Brain pericyte (primary cell): Measurements from ENCODE around the gene NEURL1.

Experiments
- DNase-seq: peaks from one replicate; pipeline ENCODE4 v3.0.0-alpha.2; 2012; ENCODE audit warnings: low read depth, low spot score

The NEURL1 gene

DNA sequence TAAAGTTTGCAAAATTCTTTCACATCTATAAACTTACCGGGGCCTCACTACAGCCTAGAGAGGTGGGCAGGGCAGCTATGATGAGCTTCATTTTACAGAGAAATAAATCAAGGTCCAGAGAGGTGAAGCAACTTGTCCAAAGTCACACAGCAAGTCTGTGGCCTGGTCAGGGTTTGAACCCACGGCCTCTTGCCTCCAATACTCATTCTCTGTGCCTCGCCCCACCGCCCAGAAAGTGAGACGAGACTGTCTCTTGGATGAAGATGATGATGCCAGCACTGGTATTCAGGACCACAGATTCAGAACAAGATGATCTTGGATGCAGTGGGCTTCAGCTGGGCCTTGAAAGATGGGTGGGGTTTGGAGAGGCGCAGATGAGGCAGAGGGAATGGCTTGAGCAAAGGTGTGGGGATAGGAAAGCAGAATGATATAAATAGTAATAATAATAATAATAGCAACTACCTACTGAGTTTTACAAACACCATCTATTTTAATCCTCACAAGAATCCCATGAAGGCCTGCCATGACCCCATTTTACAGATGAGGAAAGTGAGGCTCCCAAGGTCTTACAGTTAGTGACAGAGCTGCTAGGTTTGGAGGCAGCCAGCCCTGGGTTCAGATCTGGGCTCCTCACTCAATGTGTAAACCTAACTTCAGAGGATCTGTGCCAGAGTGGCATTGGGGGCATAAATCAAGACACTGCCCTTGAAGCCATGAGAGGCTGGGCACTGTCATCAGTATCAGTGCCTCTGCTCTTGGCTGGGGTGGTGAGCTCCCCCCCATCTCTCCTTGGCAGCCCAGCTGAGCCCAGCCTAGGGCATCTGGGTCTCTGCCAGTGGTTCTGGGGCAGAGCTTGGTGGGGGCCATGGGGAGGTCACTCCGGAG, 70.0 kb downstream of the NEURL1 start:
- no peak for DNase-seq

DNA sequence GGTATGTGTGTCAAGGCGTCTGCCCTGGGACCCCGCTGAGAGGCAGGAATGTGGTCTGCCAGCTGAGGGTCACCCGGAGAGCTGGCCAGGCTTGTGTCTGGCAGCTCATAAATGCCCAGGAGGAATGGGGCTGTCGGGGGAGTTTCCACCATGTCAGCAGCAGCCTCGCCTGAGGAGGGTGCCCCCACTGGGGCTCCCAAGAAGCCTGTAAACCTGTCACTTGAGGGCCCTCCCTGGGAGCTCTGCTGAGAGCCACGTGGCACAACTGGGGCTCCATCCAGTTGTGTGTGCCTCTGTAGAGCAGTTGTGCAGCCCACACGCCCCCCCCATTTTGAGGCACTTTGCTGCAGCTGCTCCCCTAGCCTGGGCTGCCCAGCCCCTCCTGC, 70.6 kb downstream of the NEURL1 start:
- no peak for DNase-seq

DNA sequence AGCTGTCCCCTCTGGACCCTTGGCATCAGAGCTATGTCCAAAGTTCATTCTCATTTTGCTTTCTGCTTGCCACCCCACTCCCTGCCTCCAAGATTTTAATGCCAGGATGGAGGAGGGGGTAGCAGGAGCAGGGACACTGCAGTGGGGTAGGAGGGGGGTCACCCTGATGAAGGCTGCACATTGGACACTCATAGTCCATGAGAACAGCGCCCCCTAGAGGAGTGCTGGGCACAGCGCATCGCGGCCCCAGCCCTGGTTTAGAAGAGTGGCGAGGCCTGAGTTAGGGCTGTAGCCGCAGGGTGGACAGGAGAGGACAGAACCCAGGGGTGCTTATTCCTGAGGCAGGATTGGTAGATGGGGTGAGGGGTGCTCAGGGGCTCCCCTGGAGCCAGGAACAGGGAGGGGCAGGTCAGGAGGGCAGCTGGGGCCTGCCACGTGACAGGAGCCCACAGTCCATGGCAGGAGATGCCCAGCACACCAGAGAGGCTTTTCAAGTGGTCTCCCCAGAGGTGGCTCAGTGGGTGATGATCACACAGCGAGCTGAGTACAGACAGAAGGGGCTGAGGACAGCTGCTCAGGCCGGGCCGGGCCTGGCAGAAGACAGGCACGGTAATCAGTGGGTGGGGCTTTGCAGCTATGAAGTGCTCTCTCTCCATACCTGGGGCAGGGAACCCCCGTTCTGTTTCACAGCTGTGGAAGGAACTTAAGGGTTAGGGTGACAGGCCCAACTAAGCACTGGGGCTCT, 71.4 kb downstream of the NEURL1 start:
- DNase-seq: no peak

DNA sequence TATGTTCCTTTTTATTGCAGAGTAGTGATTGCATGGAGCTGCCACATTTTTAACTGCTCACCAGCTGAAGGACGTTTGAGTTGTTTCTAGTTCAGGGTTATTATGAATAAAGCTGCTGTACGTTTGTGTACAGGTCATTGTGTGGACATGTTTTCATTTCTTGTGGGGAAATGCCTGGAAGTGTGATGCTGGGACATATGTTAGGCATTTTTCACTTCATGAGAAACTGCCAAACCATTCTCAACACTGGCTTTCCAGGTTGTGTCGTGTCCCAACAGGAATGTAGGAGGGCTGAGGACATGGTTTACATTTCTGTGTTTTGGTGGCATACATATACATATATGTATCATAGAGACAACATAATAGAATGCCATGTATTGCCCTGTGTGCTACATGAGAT, 73.0 kb downstream of the NEURL1 start:
- no peak for DNase-seq

DNA sequence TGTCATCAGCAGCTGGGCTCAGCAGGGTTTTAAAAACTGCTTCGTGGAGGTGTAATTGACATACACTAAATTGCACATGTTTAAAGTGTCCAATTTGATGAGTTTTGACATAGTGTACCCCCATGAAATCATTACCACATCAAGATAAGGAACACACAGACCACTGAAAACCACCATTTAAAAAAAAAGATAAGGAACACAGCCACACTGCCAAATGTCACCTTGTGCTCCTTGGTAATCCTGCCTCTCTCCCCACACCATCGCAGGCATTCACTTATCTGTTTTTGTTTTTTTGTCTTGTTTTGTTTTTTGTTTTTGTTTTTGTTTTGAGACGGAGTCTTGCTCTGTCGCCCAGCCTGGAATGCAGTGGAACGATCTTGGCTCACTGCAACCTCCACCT, 75.0 kb downstream of the NEURL1 start:
- no peak for DNase-seq

DNA sequence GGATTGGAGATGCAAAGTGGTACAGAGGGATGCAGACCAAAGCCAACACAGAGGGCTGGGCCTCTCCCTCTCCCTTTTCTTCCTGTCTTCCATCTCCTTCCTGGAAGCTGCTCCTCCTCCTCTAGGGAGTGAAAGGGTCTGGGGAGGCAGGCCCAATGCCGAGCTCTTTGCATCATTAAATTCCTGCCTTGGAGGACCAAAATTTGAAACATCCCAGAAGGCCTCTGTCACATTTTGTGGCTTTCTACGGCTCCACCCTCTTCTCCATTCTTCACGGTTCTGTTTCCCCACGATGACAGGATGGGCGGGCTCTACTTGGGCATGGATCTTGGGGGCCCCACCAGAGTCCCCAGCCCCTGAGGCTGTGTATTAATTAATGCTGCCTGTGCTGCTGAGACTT, 76.4 kb downstream of the NEURL1 start:
- no peak for DNase-seq

DNA sequence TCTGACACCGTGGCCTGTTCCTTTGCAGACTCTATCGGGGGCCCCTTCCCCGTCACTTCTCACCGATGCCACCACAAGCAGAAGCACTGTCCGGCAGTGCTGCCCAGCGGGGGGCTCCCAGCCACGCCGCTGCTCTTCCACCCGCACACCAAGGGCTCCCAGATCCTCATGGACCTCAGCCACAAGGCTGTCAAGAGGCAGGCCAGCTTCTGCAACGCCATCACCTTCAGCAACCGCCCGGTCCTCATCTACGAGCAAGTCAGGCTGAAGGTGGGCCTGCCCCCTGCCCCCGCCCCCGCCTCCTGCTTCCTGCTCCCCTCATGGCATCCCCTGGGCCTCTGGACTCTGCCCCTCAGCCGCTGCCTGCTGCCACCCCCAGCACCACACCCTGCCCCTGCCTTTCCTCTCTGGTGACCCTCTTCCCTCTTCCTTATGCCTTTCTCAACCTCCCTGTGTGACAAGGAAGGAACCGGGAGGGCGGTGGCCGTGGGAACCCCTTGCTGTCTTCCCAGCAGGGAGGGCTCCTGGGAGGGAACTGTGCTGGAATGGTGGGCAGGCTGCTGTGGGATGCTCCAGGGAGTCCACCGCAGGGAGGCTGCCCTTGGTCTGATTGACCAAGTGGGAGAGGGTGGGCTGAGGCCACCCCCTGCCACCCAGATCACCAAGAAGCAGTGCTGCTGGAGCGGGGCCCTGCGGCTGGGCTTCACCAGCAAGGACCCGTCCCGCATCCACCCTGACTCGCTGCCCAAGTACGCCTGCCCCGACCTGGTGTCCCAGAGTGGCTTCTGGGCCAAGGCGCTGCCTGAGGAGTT, 77.5 kb downstream of the NEURL1 start:
- no peak for DNase-seq

DNA sequence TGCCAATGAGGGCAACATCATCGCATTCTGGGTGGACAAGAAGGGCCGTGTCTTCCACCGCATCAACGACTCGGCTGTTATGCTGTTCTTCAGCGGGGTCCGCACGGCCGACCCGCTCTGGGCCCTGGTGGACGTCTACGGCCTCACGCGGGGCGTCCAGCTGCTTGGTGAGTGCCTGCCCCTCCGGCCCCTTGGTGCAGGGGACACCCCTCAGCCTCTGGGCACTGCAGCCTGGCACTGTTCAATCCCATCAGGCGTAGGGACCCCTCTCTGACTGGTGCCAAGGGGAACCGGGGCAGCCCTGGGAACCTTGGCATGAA, 78.1 kb downstream of the NEURL1 start:
- DNase-seq: no peak

DNA sequence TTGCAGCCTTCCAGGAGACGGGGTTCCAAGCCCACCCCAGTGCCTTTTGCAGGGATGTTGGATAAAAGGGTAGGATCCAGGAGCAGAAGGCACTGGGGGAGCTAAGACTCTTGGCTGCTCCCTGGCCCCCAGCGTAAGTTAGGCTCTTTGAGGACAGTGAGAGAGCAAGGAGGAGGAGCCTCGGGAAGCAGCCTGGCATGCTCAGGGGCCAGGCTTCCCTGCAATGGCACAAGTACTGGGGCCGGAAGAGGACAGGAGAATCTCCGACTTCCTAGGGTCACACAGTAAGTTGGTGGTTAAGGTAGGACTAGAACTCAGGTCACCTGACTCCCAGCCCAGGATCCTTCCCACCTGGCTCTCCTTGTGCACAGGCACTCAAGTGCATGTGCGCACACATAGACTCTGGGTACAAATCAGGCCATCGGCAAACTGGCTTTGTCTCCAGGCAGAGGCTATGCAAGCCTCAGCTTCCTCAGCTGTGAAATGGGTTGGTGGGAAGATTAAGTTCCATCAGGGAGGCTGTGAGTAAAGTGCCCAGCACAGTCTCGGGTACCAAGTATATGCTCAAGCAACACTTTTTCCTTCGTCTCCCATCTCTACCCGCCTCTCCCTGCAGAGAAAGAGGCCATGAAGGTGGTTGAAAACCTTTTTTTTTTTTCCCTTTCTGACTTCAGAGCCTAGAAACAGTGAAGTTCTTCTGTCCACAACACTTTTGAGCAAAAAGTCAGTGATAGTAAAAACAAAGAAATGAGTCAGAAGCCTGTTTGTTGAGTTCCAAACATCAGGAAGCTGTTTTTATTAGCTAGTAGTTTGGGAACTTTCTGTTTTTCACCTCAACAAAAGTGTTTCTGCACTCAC, 79.1 kb downstream of the NEURL1 start:
- DNase-seq: no peak

DNA sequence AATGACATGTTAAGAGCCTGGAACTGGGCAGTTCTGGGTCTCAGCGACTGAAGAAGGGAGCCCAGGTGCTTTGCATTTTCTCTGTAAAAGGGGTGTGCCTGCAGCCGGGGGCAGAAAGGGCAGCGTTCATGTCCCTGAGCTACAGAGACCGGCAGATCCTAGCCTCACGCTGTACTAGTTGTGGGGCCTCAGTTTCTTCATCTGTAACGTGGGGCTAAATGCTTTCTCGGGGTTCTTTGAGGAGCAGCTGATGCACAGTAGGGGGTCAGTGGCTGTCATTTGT, 79.6 kb downstream of the NEURL1 start:
- DNase-seq: no peak

DNA sequence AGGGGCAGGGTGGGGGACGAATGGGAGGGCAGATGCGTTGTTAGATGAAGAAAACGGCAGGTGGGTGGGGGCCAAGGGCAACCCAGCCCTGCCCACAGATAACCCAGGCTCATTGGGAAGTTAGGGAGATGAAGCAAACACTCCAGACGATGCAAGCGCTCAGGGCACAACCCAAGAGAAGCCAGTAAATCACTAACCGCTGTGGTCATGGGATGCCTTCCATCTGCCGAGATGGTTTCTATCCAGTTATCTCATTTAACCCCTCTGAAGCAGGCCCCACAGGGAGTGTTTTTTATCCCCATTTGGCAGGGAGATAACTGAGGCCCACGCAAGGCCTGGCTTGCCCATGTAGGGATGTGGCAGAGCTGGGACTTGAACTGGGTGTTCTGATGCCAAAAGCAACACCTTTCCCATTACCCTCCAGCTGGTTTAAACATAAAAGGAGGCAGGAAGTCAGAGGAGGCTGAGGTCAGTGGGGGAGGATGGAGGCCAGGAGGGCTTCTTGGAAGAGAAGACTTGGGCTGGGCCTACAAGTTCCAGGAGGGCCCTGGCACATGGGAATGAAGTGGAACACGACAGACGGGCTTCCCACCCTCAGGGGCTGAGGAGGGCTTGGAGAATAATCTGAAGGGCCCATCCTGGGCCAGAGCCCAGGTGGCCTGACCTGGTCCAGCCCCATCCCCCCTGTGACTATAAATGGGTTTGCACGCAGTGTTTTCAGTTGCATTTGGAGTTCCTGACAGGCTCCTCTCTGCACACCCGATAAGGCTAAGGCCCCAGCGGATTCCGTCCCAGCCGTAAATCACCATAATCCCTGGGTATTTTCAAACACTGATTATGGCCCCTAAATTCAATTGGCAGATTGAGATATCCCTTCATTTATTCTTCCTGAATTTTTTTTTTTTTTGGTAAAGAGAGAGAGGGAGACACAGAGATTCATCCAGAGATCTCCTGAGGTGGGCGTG, 80.9 kb downstream of the NEURL1 start:
- DNase-seq: no peak

DNA sequence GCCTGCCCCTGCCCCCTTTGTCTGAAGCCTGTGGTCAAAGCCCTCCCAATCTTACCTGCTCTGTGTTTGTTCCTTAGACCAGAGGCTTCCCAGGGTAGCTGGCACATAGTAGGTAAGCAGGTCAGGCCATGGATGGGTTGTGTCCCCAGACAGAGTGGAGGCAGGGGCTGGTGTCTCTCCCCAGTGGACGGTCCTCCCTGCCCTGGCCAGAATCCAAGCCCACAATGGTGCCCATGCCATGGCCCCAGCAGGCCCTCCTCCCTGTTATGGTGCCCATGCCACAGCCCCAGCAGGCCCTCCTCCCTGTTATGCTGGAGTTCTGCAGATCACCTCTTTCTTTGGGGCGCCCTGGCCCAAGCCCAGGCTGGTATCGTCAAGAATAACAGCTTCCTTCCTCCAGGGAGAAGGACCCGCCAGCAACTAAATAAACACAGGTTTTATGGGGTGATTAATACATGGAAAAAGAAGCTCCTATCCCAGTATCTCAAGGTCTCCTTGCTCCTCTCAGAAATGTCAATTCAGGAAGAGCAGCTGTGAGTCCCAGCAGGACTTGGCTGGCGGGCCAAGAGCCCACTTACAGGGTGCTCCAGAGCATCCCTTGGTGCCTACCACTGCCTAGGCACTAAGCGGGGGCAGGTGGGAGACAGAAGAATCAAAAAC, 82.0 kb downstream of the NEURL1 start:
- DNase-seq: no peak

DNA sequence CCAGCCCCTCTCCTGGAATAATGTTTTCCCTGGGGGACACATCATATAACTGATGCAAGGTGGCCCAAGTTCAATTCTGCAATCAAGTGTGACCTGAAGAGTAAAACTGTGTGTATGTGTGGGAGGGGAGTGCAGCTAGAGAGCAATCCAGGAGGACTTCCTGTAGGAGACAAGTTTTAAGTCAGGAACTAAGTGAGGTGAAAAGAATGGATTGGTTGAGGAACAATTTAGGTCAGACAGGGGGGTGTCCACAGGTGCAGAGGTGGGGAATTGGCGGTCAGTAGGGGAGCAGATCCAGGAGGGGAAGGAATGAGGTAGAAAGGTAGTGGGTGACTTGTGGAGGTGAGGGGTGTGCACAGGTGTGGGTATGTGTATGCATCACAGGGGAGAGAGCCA, 82.6 kb downstream of the NEURL1 start:
- no peak for DNase-seq

DNA sequence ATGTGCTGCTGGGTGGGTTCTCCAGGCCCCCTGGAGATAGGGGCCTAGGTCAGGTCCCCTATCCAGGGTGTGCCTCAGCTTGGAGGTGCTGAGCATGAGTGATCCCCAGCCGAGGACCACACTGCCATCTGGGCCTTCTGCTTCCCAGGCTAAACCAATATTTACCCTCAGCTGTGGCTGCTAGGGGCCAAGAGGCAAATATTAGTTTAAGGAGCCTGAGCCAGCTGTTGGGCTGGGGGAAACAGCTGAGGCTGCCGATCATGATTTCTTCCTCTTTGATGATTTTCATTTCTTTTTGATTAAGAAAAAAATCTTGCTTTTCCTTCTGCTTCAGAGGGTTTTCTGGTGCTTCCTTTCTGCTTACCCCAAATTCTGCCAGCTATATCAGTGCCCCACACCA, 83.4 kb downstream of the NEURL1 start:
- DNase-seq: no peak

DNA sequence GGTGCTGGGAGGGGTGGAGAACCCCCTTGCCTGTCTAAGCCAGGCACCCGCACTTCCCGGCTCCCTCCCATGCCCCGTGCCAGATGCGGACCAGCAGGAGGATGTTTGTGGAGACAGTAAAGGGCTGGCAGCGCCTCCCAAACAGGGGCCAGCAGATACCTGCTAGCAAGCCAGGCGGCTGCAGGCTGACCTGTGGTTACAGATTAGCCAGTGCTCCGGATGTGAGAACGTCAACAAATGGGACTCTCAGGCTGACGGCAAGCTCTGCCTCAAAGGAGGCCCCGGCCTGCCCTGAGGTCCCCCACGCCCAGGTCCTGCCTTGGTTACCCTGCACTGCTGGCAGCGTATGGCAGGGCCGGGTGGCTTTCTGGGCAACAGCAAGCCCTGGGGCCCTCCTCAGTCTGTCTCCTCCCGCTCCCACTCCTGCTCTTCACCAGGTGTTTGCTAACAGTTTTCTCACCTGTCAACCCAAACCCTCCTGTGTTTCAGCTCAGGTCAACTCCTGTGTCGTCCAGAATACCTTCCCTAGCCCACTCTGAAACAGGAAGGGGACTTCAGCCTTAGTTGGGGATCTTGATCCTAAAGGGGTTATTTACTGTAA, 85.4 kb downstream of the NEURL1 start:
- DNase-seq: no peak

DNA sequence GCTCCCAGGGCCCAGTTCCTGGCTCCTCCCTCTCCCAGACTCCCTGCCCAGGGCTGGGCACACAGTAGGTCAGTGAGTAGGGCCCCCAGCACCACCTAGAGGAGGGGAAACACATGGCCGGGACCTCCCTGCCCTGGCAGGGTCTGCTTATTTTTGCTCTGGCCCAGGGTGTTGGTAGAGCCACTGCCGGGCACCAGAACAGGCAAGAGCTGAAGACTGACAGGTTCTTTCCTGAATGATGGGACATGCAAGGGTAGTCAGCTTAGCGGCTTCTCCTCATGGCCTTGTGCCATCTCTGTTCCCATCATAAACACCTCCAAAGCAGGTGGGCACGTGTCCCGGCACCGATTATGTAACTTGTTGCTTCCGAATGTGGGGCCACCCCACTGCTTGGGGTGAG, 86.5 kb downstream of the NEURL1 start:
- DNase-seq: no peak

DNA sequence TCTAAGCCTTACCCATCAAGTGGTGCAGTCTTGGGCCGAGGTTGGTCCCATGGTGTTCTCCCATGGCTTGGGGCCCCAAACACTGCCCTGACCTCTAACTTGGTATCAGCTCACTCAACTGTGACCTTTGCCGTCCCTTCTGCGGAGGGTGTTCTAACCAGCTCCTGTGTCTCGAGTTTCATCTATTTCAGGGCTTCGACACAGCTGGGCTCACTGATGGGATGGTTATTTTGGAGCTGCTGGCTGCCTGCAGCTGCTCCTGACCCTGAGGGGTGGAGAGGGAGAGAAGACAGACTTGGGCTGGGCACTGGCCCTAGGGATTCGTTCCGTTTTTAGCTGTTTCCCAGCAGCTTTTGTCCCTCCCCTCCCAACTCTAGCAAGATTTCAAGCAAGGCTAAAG, 86.9 kb downstream of the NEURL1 start:
- DNase-seq: no peak

DNA sequence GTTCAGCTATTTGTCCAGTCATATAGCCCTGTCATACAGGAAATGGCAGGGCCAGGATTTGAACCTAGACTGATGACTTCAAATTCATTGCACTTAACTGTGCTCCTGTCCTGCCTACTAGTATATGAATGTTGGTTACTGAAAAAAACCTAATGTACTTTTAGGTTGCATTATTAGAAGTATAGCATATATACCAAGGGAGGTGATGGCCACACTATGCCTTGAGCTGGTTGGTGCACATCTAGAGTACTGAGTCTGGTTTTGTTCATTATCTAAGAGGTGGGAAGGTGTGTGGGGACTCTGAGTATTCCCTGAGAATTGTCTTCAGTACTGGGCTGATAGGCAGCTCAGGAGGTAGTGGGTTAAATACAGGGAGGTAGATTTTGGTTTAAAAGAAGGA, 88.0 kb downstream of the NEURL1 start:
- no peak for DNase-seq

DNA sequence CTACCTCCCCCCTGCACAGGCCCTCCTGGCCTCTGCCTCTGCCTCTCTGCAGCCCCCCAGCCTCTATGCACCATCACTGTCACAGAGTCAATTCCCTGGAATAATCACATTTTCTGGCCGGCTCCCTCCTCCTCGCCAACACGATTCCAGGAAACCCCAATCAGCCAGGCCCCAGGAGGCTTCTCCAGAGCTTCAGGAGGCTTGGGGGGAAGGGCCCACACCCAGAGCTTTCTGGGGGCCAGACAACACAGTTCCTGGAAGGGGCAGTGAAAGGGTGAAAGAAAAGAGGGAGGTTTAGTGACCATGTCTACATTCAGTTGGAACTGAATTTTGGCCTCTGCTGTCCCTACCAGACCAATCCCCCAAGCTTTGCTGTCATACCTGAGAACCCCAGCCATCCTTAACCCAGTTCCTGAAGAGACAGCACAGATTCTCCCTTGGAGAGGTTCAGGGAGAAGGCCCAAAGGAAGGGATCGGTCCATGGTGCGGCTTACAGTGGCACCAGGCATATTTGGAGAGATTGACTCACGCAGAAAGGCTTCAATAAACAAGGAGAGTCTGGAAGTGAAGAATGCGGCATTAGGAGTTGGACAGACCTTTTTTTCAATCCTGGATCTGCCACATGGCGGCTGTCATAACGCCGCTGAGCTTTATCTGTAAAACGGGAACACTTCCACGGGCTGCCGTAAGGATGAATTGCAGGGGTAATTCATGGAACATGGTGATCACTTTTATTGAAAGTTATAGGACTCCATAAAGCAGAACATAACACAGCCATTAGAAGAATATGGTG, 89.0 kb downstream of the NEURL1 start:
- DNase-seq: no peak
